ACC112 (cell line): ENCODE measurements around the gene ABCC8.

Source experiments
- H2AFZ ChIP-seq: fragments of 200-600 bp; sonication (generic); one replicate; pipeline ENCODE4 v1.6.0; 2017; ENCODE audit warnings: antibody characterized with exemption, low read length; ENCODE audit not compliant: unreplicated experiment
- H3K27ac ChIP-seq: fragments of 200-600 bp; sonication (generic); 2 replicates; pipeline ENCODE4 v1.5.1; 2014; ENCODE audit warnings: low read depth, mild to moderate bottlenecking, antibody characterized with exemption, low read length, moderate library complexity
- H3K27me3 ChIP-seq: fragments of 200-600 bp; sonication (generic); 2 replicates; pipeline ENCODE4 v1.6.1; 2014; ENCODE audit warnings: mild to moderate bottlenecking, antibody characterized with exemption, low read length, moderate library complexity, mixed read lengths; ENCODE audit not compliant: insufficient read depth
- H3K36me3 ChIP-seq: fragments of 200-600 bp; sonication (generic); 2 replicates; pipeline ENCODE4 v1.6.1; 2016; ENCODE audit warnings: mild to moderate bottlenecking, antibody characterized with exemption, low read length, moderate library complexity, mixed read lengths; ENCODE audit not compliant: insufficient read depth
- H3K4me1 ChIP-seq: fragments of 200-600 bp; sonication (generic); one replicate; pipeline ENCODE4 v1.6.1; 2016; ENCODE audit warnings: low read length, mixed read lengths; ENCODE audit not compliant: insufficient read depth, unreplicated experiment, control insufficient read depth
- H3K4me3 ChIP-seq: fragments of 200-600 bp; sonication (generic); 2 replicates; pipeline ENCODE4 v1.5.1; 2014; ENCODE audit warnings: mild to moderate bottlenecking, low read depth, low read length
- H3K79me2 ChIP-seq: fragments of 200-600 bp; sonication (generic); one replicate; pipeline ENCODE4 v1.6.0; 2016; ENCODE audit warnings: low read length; ENCODE audit not compliant: control insufficient read depth, unreplicated experiment, insufficient read depth

Gene ABCC8

DNA sequence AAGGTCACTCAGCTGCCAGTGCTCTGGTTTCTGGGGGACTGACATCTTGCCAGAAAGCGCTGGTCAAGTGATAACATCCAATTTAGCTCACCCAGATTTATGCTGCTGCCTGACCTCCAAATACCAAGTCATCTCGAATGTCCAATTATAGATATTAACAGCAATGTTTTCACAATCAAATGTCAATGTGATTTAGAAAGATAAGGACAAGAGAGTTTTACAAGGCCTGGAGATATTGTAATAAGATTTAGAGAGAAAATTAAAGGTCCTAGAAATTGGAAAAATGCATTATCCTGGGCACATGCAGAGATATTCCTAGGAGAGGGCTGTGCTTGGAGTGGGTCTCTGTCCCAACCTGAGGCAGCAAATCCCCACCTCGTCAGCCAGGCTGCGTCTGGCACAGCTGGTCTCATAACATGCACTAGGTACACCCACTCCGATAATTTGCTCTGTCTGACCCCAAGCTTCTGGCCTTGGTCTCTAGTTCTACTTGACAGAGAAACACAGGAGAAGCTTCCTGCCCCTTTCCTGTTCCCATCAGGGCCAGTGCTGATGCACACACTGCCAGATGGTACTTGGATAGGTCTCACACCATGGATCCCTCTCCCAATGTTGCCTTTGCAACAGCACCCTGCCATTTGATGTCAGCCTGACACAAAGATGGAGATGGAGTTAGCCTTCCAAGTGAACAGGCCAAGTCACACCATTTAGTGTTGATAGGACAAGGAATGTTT lies 39.0 kb upstream of the ABCC8 start:
- H3K27me3 ChIP-seq, result peaks cover 67% of the 10 kb centered on the region
- H3K4me1 ChIP-seq, result peaks cover 4% of the 10 kb centered on the region
- H3K79me2 ChIP-seq, result no peaks in the 10 kb centered on the region
- no peak overlapping the region for H3K4me3 ChIP-seq
- H3K36me3 ChIP-seq, result no peaks in the 10 kb centered on the region
- no peak overlapping the region for H3K27ac ChIP-seq
- H2AFZ ChIP-seq, result no peak overlapping the region

DNA sequence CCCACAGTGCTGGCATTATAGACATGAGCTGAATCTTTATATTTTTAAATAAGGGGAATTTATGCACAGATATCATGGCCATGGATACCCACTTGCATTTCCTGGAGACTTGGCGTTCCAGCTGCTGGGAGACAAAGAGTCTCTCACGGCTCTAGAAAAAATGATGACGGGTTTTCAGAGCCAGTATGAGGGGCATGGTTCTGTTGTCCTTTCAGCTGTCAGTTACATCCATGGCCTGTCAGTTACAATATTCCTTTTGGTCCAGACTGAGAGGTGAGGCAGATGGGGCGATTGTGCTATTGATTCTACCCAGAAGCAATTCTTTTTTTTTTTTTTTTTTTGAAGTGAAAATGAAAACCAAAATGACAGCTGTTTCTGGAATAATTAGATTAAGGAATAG lies 37.8 kb upstream of the ABCC8 start:
- H2AFZ ChIP-seq, result no peak overlapping the region
- H3K27ac ChIP-seq, result no peak overlapping the region
- H3K27me3 ChIP-seq, result peaks cover 67% of the 10 kb centered on the region
- no peaks in the 10 kb centered on the region for H3K36me3 ChIP-seq
- peaks cover 4% of the 10 kb centered on the region for H3K4me1 ChIP-seq
- H3K79me2 ChIP-seq, result no peaks in the 10 kb centered on the region
- no peak overlapping the region for H3K4me3 ChIP-seq

DNA sequence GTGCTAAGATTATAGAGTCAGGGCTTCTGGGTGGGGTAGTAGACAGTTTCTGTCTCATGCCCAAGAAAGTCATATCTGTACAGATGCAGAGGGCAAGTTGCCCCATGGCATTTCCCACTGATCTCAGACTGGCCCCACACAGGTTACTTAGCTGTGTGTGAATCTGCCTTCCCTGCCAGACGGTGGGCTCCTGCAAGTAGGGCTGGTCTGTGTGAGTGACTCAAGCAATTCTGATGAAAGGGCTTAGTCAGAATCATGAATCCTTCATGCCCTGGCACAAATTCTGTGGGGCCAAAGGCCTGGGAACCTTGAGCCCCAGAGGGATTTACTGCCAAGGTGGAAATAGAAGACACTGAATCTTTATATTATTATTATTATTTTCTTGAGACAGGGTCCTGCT lies 37.2 kb upstream of the ABCC8 start:
- H3K4me1 ChIP-seq, result peaks cover 9% of the 10 kb centered on the region
- H3K27ac ChIP-seq, result no peak overlapping the region
- peaks cover 61% of the 10 kb centered on the region for H3K27me3 ChIP-seq
- H3K4me3 ChIP-seq, result no peak overlapping the region
- no peaks in the 10 kb centered on the region for H3K36me3 ChIP-seq
- H3K79me2 ChIP-seq, result no peaks in the 10 kb centered on the region
- no peak overlapping the region for H2AFZ ChIP-seq

DNA sequence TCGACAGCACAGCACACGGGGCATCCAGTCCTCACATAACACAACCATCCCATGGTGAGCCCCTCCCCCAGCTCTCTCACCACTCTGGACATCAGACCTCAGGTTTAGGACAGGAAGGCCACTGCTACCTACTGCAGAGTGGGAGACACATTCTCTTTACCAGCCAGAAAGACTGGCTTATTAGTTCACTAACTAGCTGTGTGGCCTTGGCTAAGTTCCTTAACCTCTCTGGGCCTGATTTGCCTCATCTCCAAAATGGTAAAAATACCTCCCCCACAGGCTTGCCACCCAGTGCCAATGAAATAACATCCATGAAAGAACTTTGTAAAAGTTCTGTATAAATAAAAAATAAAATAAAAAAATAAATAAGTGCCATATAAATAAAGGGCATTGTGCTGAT lies 35.5 kb upstream of the ABCC8 start:
- Histone ChIP-seq H3K36me3 (no peaks in the 10 kb centered on the region), H2AFZ (no peak overlapping the region), H3K27me3 (peaks cover 55% of the 10 kb centered on the region)

DNA sequence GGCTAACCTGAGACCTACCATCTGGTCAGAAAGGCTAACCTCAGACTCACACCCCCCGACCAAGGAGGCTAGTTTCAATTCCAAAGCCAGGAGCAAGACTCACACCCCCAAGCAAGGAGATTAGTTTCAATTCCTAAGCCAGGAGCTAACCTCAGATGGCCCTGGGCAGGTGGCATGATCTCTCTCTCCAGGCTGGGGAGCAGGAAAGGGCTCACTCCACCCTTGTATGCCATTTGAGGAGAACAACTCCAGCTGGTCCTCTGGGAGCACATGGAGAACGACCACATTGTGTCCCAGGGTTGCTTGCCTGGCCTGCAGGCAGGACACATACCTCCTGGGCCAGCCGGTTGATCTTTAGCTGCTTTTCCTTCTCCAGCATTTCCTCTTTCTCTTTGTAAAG lies 34.9 kb upstream of the ABCC8 start:
- peaks cover 50% of the 10 kb centered on the region for H3K27me3 ChIP-seq
- no peaks in the 10 kb centered on the region for H3K36me3 ChIP-seq
- no peaks in the 10 kb centered on the region for H3K79me2 ChIP-seq
- H3K4me1 ChIP-seq, result peaks cover 20% of the 10 kb centered on the region
- no peak overlapping the region for H3K4me3 ChIP-seq
- H2AFZ ChIP-seq, result no peak overlapping the region
- H3K27ac ChIP-seq, result no peak overlapping the region

More for the DNA sequence above, 35.5 kb upstream of the ABCC8 start:
- H3K27ac ChIP-seq, result no peak overlapping the region
- H3K79me2 ChIP-seq, result no peaks in the 10 kb centered on the region
- peaks cover 20% of the 10 kb centered on the region for H3K4me1 ChIP-seq
- H3K4me3 ChIP-seq, result no peak overlapping the region

DNA sequence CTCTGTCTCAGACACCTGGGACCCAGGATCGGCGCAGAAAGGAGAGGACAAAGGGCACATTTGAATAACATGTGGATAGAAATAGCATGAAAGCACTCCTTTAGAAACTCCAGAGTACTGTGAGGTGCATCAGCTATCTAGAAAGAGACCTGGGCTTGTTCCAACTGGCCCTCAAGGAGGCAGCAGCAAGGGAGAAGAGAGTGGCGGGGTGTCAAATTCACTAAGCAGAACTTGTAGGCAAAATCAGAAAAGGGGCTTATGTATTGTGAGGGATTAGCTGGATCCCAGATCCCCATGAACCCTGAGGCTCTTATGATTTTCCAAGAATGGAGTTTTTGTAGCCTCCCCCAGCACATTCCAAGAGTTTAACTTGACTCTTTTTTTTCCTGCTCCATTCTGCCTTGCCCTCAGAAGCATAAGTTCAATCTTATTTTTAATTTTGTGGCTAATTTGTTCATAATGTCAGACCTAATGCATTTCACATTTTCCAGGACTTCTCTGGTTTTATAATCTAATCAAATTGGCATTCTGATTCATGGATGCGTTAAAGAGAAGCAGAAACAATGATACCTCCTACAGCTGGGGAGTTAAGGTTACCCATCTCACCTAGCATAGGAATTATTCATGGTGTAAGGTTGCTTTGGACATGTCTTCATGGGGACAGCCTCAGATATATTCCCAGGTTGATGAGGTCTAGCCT lies 34.0 kb upstream of the ABCC8 start:
- Histone ChIP-seq H3K4me1 (peaks cover 20% of the 10 kb centered on the region), H3K27me3 (peaks cover 45% of the 10 kb centered on the region), H3K36me3 (no peaks in the 10 kb centered on the region), H3K27ac (no peak overlapping the region), H3K4me3 (no peak overlapping the region), H2AFZ (no peak overlapping the region), H3K79me2 (no peaks in the 10 kb centered on the region)

DNA sequence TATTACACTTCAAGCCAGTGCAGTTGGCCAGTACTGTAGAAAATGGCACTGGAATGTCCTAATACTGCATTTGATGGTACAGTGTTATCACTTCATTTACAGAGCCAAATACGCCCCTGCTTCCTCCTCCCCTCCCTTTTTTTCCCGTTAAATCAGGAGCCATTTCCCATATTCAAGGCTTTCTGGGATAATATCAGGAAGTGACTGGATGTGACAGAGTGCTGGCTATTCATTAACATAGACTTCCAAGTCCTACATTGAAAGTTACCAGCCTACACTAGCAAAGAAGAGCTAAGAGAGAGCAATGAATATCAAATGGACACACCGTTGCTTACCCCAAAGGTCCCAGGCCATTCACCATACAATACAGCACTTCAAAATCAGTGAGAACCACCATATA lies 32.1 kb upstream of the ABCC8 start:
- no peaks in the 10 kb centered on the region for H3K79me2 ChIP-seq
- H3K27me3 ChIP-seq, result peaks cover 44% of the 10 kb centered on the region
- H3K27ac ChIP-seq, result no peak overlapping the region
- H3K36me3 ChIP-seq, result no peaks in the 10 kb centered on the region
- no peak overlapping the region for H2AFZ ChIP-seq
- peaks cover 20% of the 10 kb centered on the region for H3K4me1 ChIP-seq
- no peak overlapping the region for H3K4me3 ChIP-seq

DNA sequence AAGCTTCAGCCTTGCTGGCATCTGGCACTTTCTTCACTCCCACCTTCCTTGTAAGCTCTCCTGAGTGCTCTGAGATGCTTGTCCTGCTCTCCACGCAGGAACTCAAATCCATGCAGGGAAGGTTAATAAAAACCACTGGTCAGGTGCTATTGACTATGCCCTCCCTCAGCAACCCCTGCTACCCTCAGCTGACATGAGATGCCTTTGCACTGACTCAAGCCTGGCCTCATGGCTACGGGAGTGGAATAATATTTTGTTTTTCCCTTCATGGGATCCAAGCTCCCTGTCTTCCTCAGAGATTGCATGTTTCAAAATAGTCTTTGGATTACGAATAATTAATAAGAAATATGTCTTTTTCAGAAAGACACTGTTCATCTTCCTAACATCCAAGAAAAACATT lies 31.7 kb upstream of the ABCC8 start:
- Histone ChIP-seq H3K27me3 (peaks cover 42% of the 10 kb centered on the region), H3K36me3 (no peaks in the 10 kb centered on the region), H3K4me1 (peaks cover 16% of the 10 kb centered on the region), H3K27ac (no peak overlapping the region), H3K79me2 (no peaks in the 10 kb centered on the region), H3K4me3 (no peak overlapping the region), H2AFZ (no peak overlapping the region)

DNA sequence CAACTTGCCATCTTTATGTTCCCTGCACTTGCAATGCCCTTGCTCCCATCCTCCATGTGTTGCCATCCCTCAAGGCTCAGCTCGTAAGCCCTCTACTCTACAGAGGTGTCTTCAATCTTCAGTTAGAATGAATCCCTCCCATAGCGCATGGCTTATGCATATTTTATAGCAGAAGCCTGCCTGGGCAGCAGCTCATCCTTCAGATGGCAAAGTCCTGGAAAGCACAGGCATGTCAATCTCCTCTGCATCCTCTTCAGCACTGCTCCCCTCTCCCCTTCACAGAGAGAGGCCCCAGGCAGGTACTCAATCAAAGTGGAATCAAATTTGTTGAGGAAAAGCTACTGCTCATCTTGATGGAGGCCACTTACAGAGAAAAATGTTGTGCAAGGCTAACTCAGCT lies 31.1 kb upstream of the ABCC8 start:
- Histone ChIP-seq H2AFZ (no peak overlapping the region), H3K36me3 (no peaks in the 10 kb centered on the region), H3K27me3 (peaks cover 37% of the 10 kb centered on the region), H3K4me1 (peaks cover 15% of the 10 kb centered on the region), H3K4me3 (no peak overlapping the region), H3K27ac (no peak overlapping the region), H3K79me2 (no peaks in the 10 kb centered on the region)

DNA sequence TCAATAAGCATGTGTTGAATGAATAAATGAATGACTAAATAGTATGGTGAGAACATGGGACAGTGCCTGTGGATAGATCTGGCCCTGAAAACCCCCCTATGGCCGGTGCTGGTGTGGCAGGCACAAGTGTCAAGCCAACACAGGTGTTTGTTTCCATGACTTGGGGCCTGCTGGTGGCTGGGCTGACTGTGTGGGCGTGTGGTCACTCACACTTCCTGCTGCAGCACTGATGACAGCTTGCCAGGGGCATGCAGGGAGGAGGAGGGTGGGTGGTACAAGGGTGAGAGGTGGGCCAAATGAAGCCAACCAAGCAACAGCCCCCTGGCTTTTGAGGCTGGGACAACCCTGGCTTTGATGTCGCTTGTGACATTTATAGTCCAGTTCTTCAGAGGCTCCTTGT lies 30.3 kb upstream of the ABCC8 start:
- H2AFZ ChIP-seq, result no peak overlapping the region
- peaks cover 33% of the 10 kb centered on the region for H3K27me3 ChIP-seq
- no peak overlapping the region for H3K4me3 ChIP-seq
- no peak overlapping the region for H3K27ac ChIP-seq
- H3K36me3 ChIP-seq, result no peaks in the 10 kb centered on the region
- H3K4me1 ChIP-seq, result peaks cover 15% of the 10 kb centered on the region
- H3K79me2 ChIP-seq, result no peaks in the 10 kb centered on the region

DNA sequence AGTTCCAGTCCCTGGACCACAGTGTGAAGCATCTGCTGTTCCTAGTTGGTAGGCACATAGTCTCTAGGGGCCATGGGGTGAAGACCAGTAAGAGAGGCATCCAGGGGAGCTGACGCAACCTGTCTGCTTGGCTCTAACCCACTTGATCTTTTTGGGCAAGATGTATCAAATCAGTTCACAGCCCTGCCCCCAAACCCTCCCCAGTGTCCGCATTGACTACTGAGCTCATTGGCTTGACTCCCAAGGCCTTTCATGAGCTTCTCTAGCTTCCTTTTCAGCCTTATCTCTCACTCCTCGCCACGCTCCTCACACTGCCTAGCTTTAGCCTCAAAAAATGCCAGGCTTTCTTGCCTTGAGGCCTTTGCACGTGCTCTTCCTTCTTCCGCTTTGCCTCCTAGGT lies 29.7 kb upstream of the ABCC8 start:
- H3K4me1 ChIP-seq, result peaks cover 15% of the 10 kb centered on the region
- no peak overlapping the region for H3K27ac ChIP-seq
- peaks cover 27% of the 10 kb centered on the region for H3K27me3 ChIP-seq
- no peak overlapping the region for H2AFZ ChIP-seq
- H3K4me3 ChIP-seq, result no peak overlapping the region
- H3K36me3 ChIP-seq, result no peaks in the 10 kb centered on the region
- H3K79me2 ChIP-seq, result no peaks in the 10 kb centered on the region
